Astrocyte of the hippocampus (primary cell): ENCODE measurements around the gene BMPR1A.
"Not testable (repeated sequence)": the region's sequence is repeated elsewhere in the genome, so short reads cannot be mapped to it uniquely, and the experiment has no call there.

ENCODE experiments used
- DNase-seq: peaks from one replicate; pipeline ENCODE4 v3.0.0; 2011; ENCODE audit warnings: low read depth, low spot score

The BMPR1A gene

DNA sequence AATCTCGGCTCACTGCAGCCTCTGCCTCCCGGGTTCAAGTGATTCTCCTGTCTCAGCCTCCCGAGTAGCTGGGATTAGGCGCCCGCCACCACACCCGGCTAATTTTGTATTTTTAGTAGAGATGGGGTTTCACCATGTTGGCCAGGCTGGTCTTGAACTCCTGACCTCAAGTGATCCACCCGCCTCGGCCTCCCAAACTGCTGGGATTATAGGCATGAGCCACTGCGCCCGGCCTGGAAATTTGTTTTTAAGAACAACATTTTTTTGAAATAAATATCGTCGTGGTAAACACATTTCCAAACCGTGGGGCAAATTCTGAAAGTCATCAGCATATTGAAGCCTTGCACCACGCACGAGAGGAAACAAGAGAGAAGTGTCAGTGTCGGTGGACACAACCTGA, 183.7 kb downstream of the BMPR1A start:
- not testable (repeated sequence) for DNase-seq

GRCh38 chr10:86940677-86941076, 184.3 kb downstream of the BMPR1A start:
- DNase-seq: no peak

DNA sequence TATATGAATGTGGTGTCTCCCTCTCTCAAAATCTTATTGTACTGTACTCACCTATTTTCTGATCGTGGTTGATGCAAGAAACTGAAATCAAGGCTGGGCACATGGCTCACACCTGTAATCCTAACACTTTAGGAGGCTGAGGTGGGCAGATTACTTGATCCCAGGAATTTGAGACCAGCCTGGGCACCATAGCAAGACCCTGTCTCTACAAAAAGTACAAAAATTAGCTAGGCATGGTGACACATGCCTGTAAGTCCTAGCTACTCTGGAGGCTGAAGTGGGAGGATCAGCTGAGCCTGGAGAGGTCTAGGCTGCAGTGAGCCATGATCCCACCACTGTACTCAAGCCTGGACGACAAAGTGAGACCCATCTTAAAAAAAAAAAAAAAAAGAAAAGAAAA, 185.0 kb downstream of the BMPR1A start:
- DNase-seq: no peak

GRCh38 chr10:86941991-86942421, 185.6 kb downstream of the BMPR1A start:
- DNase-seq: no peak

DNA sequence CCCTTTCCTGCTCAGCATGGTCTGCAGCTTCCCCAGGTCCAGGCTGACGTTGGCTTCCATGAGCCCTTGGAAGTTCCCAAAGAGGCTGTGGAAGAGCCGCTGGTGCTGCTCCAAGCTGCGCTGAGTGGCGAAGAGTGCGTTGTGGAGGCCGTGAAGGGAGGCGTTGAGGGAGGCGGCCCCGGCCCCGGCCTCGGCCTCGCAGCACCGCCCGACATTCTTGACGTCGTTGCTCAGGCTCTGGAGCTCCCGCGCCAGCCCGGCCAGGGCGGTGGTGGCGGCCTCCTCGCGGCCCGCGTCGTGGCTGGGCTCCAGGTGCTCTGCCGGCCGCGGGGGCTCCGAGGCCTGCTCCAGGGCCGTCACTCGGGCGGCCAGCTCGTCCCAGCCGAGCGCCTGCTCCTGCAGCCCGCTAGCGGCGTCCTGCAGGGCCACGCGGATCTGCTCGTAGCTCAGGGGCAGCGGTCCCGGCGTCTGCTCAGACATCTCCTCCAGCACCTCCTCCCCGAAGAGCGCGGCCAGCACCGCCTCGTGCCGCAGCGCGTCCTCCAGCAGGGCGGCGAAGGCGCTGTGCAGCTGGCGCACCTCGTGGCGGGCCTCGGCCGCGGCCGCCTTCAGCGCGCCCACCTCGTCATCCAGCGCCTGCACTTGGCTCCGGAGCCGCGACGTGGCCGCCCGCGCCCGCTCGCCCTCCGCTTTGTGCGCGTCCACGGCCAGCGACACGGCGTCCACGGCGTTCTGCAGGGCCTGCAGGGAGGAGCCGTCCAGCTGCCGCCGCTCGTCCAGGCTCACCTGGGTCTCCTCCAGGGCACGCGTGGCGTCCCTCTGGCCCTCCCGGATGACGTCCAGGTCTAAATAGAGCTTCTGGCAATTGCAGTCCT, 186.3 kb downstream of the BMPR1A start:
- DNase-seq: no peak

DNA sequence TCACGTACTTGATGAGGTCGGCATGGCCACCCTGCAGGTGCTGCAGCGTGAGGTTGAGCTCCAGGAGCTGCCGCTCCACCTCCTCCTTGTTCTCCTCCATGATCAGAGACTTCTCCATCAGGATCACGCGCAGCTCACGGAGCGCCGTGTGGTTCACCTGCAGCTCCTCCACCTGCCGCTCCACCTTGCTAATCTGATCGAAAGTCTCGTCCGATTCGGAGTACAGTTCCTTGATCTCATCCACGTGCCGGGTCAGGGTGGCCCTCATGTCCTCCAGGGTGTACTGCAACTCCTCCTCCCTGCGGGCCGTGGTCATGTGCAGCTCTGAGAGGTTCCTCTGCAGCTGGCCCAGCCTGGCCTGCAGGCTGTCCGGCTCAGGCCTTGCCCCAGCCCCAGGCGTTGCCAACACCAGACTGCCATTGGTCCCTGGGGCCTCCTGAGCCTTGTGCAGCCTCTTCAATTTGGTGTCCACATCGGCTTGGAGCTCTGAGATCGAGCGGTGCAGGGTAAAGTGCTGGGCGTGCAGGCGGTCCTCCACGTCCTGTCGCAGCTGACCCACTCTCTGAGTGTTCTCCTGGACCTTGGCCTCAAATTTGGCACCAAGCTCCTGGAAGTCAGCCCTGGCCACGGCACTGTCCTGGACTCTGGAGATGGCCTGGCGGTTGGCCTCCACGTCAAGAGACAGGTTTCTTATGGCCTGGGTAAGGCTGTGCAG, 187.1 kb downstream of the BMPR1A start:
- DNase-seq: no peak

GRCh38 chr10:86944031-86944419, 187.6 kb downstream of the BMPR1A start:
- DNase-seq: no peak

- DNase-seq: no peak
Observed at GRCh38 chr10:86944471-86944870, 188.1 kb downstream of the BMPR1A start.

- no peak for DNase-seq
Observed at GRCh38 chr10:86944907-86945306, 188.5 kb downstream of the BMPR1A start.

DNA sequence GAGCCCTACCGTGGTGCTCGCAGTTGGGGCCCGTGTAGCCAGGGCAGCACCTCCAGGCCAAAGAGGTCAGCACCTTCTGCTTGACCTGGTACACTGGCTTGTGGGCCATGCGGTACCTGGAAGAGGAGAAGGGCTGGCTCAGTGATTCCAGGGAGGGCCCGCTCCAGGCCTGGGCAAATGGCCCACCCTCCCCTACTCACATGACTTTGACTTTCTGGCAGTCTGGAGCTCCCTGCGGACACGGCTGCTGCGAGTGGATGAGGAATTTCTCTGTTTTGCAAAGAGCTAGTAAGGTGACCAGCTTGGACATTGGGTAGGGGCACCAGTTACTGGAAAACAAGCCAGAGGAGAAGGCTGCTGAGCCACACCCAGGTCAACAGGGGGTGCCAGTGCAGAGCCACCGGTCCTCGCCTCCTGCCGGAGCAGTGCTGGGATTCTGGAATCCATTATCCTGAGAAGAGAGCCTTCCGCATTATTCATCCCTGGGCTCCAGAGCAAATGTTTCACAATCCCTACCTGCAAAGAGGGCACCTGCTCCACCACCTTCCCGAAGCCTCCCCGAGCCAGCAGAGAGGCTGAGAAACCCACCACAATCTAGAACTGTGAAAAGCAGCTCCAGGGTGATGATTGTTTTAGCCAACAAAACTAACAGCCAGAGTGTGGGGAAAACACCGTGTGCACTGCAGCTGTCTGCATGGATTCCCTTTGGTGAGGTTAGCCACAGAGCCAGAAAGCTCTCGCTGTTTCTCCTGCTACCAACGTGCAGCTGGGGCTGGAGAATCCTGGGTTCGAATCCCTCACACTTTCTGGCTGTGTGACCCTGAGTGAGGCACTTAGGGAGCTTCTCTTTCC, 189.2 kb downstream of the BMPR1A start:
- DNase-seq: peak; percentile 47

- no peak for DNase-seq
Observed at GRCh38 chr10:86946213-86947155, 190.1 kb downstream of the BMPR1A start.

- not testable (repeated sequence) for DNase-seq
Observed at GRCh38 chr10:86947806-86948205, 191.4 kb downstream of the BMPR1A start.

- no peak for DNase-seq
Observed at GRCh38 chr10:86950349-86950748, 193.9 kb downstream of the BMPR1A start.

DNA sequence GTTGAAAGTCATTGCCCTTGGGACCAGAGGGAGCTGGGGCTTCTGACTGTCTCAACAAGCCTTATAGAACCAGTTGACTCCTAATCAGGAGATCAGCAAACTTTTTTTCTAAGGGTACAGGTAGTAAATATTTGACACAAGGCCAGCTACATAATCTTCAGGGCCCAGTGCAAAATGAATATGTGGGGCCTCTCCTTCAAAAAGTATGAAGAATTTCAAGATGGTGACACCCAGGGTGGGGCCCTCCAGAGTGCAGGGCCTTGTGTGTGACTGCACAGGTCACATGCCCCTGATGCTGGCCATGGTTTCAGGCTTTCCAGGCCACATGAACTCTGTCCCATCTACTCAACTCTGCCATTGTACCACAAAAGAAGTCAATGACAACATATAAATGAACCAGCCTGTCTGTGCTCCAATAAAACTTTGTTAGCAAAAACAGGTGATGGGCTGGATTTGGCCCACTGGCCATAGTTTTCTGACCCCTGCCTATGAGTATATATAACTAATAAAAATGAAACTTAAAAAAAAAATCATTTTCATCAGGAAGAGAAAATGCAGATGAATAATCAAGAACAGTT, 194.9 kb downstream of the BMPR1A start:
- no peak for DNase-seq

GRCh38 chr10:86952106-86952505, 195.7 kb downstream of the BMPR1A start:
- DNase-seq: no peak

GRCh38 chr10:86952697-86953096, 196.3 kb downstream of the BMPR1A start:
- not testable (repeated sequence) for DNase-seq

GRCh38 chr10:86953747-86954680, 197.6 kb downstream of the BMPR1A start:
- peak; percentile 60 for DNase-seq

GRCh38 chr10:86954681-86955500, 198.5 kb downstream of the BMPR1A start:
- no peak for DNase-seq
